ENCODE results near the gene RALGAPB. TPM values are rescaled to one million over a fixed set of nuclear protein-coding genes. Genes with fewer than 3 reads are reported as not detected.

Gene RALGAPB
- total and polyA plus RNA-seq, 2 of the 13 experiments (the other 11 are each of a cell fraction or from before 2014, with no cell fraction given), result 17.6 to 30.6 TPM

GRCh38 chr20:38447931-38448675 is 24.5 kb upstream of the RALGAPB start (continued):
- TF ChIP-seq ARID2 (CRISPR knock-in tag; IDR thresholded peaks at IDR 0.05; ENCODE audit: borderline replicate concordance) (peak; percentile 90; the same call in 1 of the 2 replicates), CCAR2 (optimal IDR thresholded peaks at IDR 0.05; ENCODE audit: low read depth, low read length) (no peak), ZNF10 (CRISPR knock-in tag; IDR thresholded peaks at IDR 0.05; ENCODE audit: borderline replicate concordance, low read depth) (no peak), ZNF496 (CRISPR knock-in tag; IDR thresholded peaks at IDR 0.05; ENCODE audit: insufficient replicate concordance) (no peak), DPF2 (CRISPR knock-in tag; IDR thresholded peaks at IDR 0.05; ENCODE audit: borderline replicate concordance, low read depth) (0 out of 2 replicates have a peak, but pooled peaks have one; percentile 50), NAIF1 (CRISPR knock-in tag; IDR thresholded peaks at IDR 0.05; ENCODE audit: borderline replicate concordance) (no peak), ZNF576 (CRISPR knock-in tag; IDR thresholded peaks at IDR 0.05) (no peak), SNAPC4 (CRISPR knock-in tag; IDR thresholded peaks at IDR 0.05) (no peak), ZNF260 (CRISPR knock-in tag; IDR thresholded peaks at IDR 0.05; ENCODE audit: borderline replicate concordance, low read depth) (no peak), NFAT5 (CRISPR knock-in tag; IDR thresholded peaks at IDR 0.05) (no peak), ZNF12 (CRISPR knock-in tag; IDR thresholded peaks at IDR 0.05) (no peak; the same call in 1 of the 2 replicates), IRF2 (CRISPR knock-in tag; IDR thresholded peaks at IDR 0.05) (peak; percentile 86), TRIM24 (CRISPR knock-in tag; IDR thresholded peaks at IDR 0.05) (no peak), ZBTB46 (CRISPR knock-in tag; IDR thresholded peaks at IDR 0.05; ENCODE audit: borderline replicate concordance) (no peak), ZBTB38 (CRISPR knock-in tag; IDR thresholded peaks at IDR 0.05) (peak; percentile 98), NRL (CRISPR knock-in tag; IDR thresholded peaks at IDR 0.05; ENCODE audit: borderline replicate concordance) (no peak)
